ENCODE data around the gene ADCK1. TPM values are rescaled to one million over a fixed set of nuclear protein-coding genes. Genes with fewer than 3 reads are reported as not detected.

ADCK1 gene
- polyA plus RNA-seq, 2 of the 4 experiments (the other 2 are of a cell fraction), result 6.6 to 8.1 TPM

DNA sequence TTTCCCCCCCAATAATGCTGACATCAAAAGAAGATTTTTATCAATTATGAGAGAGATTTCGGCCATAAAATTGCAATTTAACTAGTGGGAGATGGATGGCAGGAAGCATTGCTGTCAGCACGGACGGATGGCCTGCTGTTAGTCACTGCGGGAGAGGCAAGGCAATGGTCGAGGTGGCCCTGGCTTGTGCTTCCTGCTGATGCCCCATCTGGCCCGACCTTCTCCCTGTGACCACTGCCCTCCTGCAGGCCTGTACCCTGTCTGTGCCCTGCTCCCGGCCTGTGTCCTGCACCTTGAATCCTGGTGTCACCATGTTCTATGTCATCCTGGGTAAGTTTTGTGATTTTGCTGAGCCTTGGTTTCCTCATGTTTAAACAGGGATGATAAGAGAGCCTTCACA is 67.6 kb downstream of the ADCK1 start:
- FAIRE-seq (no peak), ATAC-seq (no peak), DNase-seq (ENCODE audit: low read depth in 1 of 2, low spot score in 1 of 2) (no peak)
- CTCF ChIA-PET, result interaction anchor here (1.9 kb wide), 1 partner anchor 699 kb away, joined by 9 read pairs; no protein-coding TSS in a partner anchor
- WGBS (ENCODE audit: missing lambda C conversion rate), result 66% methylated on average over 7 of the region's 7 CpGs
- Histone ChIP-seq H3K4me3 (no peak overlapping the region), H3K27ac (no peak overlapping the region), H3K4me2 (no peak overlapping the region), H3K4me1 (no peaks in the 10 kb centered on the region), H3K9me3 (no peaks in the 10 kb centered on the region)
- TF ChIP-seq POLR2AphosphoS2 (conservative IDR thresholded peaks at IDR 0.05; ENCODE audit: low read length) (no peak), HDAC2 (IDR thresholded peaks at IDR 0.05) (no peak), RARB (CRISPR knock-in tag; IDR thresholded peaks at IDR 0.05) (no peak), BHLHE40 (IDR thresholded peaks at IDR 0.05; ENCODE audit: low read depth, low read length) (no peak), HEYL (CRISPR knock-in tag; IDR thresholded peaks at IDR 0.05) (no peak), ZC3H11A (IDR thresholded peaks at IDR 0.05) (no peak), HOXA7 (CRISPR knock-in tag; IDR thresholded peaks at IDR 0.05) (no peak)
- TF ChIP-seq, protein P1, sequence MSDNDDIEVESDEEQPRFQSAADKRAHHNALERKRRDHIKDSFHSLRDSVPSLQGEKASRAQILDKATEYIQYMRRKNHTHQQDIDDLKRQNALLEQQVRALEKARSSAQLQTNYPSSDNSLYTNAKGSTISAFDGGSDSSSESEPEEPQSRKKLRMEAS (IDR thresholded peaks at IDR 0.05), result no peak
- POLR2A ChIA-PET, result no interaction called here

DNA sequence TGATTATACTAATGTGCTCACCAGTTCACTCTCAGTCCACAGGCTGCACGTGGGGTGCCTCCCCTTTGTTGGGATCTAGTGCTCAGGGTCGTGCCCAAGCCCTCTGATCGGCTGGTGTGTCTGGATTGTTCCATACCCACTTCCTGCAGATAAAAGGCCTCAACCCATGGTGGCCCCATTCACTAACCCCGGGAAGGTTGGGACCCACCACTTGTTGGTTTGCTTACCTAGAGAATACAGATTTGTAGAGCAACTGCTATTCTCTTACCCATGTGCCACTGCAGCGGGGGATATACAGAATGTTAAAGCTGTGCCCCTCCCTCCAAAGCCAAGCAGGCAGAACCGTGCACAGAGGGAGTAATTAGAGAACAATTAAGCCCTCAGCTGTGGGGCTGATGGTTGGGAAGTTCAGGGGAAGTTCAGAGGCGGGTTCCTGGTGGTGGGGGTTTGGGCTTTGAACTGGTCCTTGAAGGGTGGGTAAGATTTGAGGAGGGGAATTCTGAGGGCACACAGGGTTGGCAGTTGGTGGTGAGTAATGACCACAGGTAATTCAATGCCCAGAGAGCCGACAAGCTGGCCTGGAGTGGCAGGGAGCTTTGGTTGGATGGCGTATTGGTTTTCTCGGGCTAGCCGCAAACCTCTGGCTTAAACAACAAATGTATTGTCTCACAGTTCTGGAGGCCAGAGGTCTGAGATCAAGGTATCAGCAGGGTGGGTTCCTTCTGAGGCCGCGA is 68.8 kb downstream of the ADCK1 start:
- no peak for DNase-seq (ENCODE audit: low read depth in 1 of 2, low spot score in 1 of 2)
- no peak for TF ChIP-seq CBX2 (IDR thresholded peaks at IDR 0.05; ENCODE audit: borderline replicate concordance, low read depth)
- TF ChIP-seq POLR2AphosphoS2 (conservative IDR thresholded peaks at IDR 0.05; ENCODE audit: low read length), result no peak
- TF ChIP-seq, protein P2, sequence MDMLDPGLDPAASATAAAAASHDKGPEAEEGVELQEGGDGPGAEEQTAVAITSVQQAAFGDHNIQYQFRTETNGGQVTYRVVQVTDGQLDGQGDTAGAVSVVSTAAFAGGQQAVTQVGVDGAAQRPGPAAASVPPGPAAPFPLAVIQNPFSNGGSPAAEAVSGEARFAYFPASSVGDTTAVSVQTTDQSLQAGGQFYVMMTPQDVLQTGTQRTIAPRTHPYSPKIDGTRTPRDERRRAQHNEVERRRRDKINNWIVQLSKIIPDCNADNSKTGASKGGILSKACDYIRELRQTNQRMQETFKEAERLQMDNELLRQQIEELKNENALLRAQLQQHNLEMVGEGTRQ (IDR thresholded peaks at IDR 0.05), result no peak
- no peak for TF ChIP-seq JUNB (IDR thresholded peaks at IDR 0.05)
- TF ChIP-seq, protein P3, sequence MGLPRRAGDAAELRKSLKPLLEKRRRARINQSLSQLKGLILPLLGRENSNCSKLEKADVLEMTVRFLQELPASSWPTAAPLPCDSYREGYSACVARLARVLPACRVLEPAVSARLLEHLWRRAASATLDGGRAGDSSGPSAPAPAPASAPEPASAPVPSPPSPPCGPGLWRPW (IDR thresholded peaks at IDR 0.05), result no peak
- TF ChIP-seq, protein P1 (IDR thresholded peaks at IDR 0.05), result no peak
- TF ChIP-seq HEYL (CRISPR knock-in tag; IDR thresholded peaks at IDR 0.05), result no peak
- TF ChIP-seq KDM5A (IDR thresholded peaks at IDR 0.05), result no peak
- no peak for TF ChIP-seq HDAC2 (IDR thresholded peaks at IDR 0.05)
- no peak for TF ChIP-seq FOSB (CRISPR knock-in tag; IDR thresholded peaks at IDR 0.05)
- TF ChIP-seq MAFK (IDR thresholded peaks at IDR 0.05; ENCODE audit: partially characterized antibody), result no peak
- TF ChIP-seq, protein P4, sequence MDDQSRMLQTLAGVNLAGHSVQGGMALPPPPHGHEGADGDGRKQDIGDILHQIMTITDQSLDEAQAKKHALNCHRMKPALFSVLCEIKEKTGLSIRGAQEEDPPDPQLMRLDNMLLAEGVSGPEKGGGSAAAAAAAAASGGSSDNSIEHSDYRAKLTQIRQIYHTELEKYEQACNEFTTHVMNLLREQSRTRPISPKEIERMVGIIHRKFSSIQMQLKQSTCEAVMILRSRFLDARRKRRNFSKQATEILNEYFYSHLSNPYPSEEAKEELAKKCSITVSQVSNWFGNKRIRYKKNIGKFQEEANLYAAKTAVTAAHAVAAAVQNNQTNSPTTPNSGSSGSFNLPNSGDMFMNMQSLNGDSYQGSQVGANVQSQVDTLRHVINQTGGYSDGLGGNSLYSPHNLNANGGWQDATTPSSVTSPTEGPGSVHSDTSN (IDR thresholded peaks at IDR 0.05), result no peak
- TF ChIP-seq HOXB13 (CRISPR knock-in tag; IDR thresholded peaks at IDR 0.05; ENCODE audit: low read depth), result no peak
- TF ChIP-seq, protein P5, sequence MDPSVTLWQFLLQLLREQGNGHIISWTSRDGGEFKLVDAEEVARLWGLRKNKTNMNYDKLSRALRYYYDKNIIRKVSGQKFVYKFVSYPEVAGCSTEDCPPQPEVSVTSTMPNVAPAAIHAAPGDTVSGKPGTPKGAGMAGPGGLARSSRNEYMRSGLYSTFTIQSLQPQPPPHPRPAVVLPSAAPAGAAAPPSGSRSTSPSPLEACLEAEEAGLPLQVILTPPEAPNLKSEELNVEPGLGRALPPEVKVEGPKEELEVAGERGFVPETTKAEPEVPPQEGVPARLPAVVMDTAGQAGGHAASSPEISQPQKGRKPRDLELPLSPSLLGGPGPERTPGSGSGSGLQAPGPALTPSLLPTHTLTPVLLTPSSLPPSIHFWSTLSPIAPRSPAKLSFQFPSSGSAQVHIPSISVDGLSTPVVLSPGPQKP (IDR thresholded peaks at IDR 0.05; ENCODE audit: low read depth, low read length), result no peak
- TF ChIP-seq, protein P6, sequence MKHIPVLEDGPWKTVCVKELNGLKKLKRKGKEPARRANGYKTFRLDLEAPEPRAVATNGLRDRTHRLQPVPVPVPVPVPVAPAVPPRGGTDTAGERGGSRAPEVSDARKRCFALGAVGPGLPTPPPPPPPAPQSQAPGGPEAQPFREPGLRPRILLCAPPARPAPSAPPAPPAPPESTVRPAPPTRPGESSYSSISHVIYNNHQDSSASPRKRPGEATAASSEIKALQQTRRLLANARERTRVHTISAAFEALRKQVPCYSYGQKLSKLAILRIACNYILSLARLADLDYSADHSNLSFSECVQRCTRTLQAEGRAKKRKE (CRISPR knock-in tag; IDR thresholded peaks at IDR 0.05; ENCODE audit: low read depth), result no peak
- TF ChIP-seq HOXA7 (CRISPR knock-in tag; IDR thresholded peaks at IDR 0.05), result no peak

More for the DNA sequence above, 68.8 kb downstream of the ADCK1 start:
- no peak for FAIRE-seq
- ChIA-PET CTCF (interaction anchor here (1.9 kb wide), 1 partner anchor 698 kb away, joined by 9 read pairs; no protein-coding TSS in a partner anchor), POLR2A (no interaction called here)
- Histone ChIP-seq H3K4me1 (no peaks in the 10 kb centered on the region), H3K9me3 (no peaks in the 10 kb centered on the region), H3K4me2 (no peak overlapping the region), H3K27ac (no peak overlapping the region), H3K4me3 (no peak overlapping the region)
- WGBS (ENCODE audit: missing lambda C conversion rate), result 74% methylated on average over 13 of the region's 13 CpGs
- ATAC-seq, result no peak
